Activated effector memory CD4-positive, alpha-beta T cell treated with Interleukin-2 at 50 U/mL for 16 hours (primary cell): ENCODE data around the gene KRT6C.
"Not testable (repeated sequence)": the region's sequence is repeated elsewhere in the genome, so short reads cannot be mapped to it uniquely, and the experiment has no call there.

ENCODE experiments used
- DNase-seq: peaks from one replicate; pipeline ENCODE4 v3.0.0-alpha.2; 2020

KRT6C gene

GRCh38 chr12:52499806-52500560, 26.4 kb upstream of the KRT6C start:
- no peak for DNase-seq

DNA sequence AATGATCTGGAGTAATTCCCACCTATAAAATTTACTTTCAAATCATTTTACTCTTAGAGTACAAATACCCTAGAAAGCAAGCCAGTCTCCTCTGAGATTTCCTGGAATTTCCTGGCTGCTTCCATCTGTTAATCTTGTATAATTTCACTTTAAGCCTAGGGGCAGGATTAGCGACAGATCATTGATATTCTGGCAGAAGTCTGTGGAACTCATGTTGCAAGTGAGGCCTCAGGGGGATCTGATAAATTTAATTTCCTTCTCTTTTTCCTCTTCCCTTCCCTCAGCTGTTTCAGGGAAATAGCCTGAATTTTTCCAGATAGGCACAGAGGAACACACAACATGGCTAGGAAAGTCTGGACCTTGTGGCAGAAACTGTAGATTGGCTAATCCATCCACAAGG, 25.3 kb upstream of the KRT6C start:
- no peak for DNase-seq

- DNase-seq, result no peak
These were observed 24.4 kb upstream of the KRT6C start for GRCh38 chr12:52497975-52498374.

- DNase-seq, result no peak
These were observed 23.0 kb upstream of the KRT6C start for GRCh38 chr12:52496590-52497071.

DNA sequence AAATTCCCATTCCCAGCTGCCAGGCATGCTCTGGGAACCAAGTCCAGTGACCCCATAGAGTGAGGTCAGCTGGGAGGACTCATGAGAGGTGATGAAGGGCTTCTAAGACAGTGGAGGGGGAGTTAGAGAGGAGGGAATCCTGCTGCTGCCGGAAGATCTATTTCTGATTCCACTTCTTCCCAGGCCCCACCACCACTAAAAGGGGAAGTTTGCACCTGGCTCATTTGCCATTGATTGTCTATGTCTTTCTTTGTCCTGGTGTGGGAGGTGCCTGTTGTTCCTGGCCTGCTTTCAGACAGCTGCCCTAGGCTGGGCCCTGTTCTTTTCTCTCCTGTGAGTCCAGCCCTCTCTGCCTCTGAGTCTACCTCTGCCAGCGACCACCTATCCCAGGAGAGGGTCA, 22.4 kb upstream of the KRT6C start:
- DNase-seq, result no peak

DNA sequence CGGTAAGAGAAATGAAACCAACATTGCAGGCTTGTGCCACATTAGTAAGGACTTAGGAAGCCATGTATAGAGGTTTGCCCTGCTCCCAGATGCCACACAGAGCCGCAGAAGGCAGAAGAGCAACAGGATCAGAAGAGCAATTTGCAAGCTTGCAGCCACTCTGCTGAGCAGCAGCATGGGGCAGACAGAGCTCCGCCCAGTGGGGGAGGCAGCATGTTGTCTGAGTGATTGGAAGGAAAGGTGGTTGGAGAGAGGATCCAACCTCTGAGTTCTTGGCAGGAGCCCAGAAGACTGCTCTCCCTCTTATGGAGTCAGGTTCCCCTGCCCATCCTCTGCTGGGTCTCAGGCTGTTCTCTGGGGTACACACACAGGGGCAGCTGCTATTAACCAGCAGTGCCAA, 21.8 kb upstream of the KRT6C start:
- DNase-seq, result no peak

- DNase-seq, result no peak
These were observed 20.9 kb upstream of the KRT6C start for GRCh38 chr12:52494518-52494917.

DNA sequence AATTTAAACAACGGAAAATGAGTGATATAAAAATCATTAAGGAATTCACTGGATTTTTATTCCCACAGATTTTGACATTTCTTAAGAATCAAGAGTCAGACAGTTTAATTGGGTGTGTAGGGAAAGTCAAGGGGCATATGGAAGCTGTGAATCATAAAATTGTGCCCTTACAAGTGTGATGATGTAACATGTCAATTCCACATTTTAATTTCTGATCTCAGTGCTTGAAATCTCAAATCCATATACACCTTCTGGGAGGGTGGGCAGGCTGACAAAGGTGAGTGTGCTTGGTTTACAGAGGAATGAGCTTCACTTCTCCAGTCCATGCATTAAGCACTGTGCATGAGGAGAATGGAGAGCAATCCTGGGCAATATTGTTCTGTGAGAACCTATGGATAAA, 20.5 kb upstream of the KRT6C start:
- DNase-seq, result no peak

- DNase-seq, result no peak
These were observed 19.6 kb upstream of the KRT6C start, which contains the start of gene KRT6A for GRCh38 chr12:52493172-52493571. KRT6A (minus strand) TSS chr12:52493257; CDS start chr12:52493188, 69 bp downstream.

GRCh38 chr12:52492405-52492804, 18.8 kb upstream of the KRT6C start:
- DNase-seq, result not testable (repeated sequence)

- not testable (repeated sequence) for DNase-seq
These were observed 17.9 kb upstream of the KRT6C start for GRCh38 chr12:52491495-52491894.

DNA sequence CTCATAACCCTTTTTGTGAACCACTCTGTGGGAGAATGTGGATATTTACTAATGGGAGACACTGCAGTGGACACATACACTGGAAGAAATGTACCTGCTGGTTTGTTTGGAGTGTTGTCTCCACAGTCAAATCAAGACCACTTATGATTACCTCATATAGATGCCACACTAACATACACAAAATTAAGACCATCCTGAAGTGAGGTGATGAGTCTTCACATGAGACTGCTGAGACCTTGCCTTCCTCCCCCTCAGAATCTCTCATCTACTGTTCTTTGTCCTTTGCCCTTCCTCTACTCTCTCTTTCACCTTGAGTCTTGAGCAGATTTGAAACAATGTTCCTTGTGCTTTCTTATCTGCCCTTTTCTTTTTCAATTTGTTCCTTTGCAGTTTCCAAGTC, 15.1 kb upstream of the KRT6C start:
- no peak for DNase-seq

- not testable (repeated sequence) for DNase-seq
These were observed 14.3 kb upstream of the KRT6C start for GRCh38 chr12:52487744-52488443.

DNA sequence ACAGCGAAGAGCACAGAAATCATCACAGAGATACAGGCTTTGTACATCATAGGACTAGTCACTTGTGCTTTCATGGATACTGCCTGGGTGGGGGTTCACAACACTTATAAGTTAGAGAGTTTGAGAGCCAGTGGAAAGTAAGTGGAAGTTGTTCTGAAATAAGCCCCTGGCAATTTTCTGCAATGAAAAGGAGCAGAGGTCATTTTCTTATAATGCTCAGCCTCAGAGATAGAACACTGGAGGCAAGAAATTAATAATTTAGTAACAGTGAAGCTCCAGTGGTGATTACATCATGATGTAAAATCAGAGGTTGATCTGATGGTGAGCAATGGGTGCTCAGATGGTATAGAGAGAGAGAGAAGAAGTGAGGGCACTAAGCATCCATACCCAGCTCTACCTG, 13.6 kb upstream of the KRT6C start:
- no peak for DNase-seq

GRCh38 chr12:52486166-52487105, 12.8 kb upstream of the KRT6C start:
- DNase-seq, result no peak

- DNase-seq, result no peak
These were observed 6.5 kb upstream of the KRT6C start for GRCh38 chr12:52480073-52480472.

DNA sequence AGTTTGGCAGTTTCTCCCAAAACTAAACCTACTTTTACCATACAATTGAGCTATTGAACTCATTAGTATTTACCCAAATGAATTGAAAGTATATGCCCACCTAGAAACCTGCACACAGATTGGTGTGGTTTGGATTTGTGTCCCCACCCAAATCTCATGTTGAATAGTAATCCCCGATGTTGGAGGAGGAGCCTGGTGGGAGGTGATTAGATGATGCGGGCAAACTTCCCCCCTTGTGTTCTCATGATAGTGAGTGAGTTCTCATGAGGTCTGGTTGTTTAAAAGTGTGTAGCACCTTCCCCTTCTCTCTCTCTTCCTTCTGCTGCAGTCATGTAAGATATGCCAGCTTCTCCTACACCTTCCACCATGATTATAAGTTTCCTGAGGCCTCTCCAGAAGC, 4.0 kb upstream of the KRT6C start:
- DNase-seq, result no peak

DNA sequence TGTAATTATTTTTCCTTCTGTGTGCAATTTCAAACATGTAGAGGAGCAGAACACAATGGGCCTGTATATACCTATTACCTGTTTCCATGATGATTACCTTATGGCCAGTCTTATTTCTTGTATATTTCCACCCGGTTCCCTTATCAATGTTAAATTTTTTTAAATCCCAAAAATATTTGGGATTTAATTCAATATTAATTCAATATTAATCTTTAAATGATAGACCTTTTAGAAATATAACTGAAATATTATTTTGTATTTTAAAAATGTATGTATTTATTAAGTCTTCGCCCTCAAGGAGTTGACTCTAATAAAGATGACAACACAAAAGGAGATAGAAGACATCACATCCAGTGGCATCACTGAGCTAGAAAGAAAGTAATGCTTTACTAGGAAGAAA, 607 bp upstream of the KRT6C start:
- no peak for DNase-seq

DNA sequence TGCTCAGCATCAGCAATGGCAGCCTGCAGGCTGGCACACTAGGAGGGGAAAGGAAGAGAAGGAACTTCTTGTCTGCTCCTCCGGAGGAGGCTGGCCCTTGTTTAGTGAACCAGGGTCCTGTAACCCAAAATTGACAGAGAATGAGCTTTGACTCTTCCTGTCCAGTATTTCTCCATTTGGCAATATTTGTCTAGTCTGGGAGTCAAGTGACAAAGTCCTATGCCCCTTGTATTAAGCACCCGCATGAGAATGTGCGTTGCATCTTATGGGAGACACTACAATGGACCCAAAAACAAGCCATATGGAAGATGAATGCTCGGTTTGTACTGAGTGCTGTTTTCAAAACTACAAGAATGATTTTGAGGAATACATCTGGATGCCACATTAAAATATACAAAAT, 3.8 kb downstream of the KRT6C start:
- no peak for DNase-seq

DNA sequence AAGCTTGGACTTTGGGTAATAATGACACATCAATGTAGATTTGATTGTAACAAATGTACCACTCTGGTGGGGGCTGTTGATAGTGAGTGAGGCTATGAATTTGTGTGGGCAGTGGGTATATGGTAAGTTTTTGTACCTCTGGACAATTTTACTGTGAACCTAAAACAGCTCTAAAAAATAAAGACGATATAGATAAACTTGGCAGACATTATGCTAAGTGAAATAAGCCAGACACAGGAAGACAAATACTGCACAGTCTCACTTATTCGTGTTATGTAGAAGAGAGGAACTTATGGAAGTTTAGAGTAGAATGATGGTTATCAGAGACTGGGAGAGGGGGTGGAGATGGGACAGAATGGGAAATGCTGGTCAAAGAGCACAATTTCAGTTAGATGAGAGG, 8.7 kb downstream of the KRT6C start:
- DNase-seq, result no peak

DNA sequence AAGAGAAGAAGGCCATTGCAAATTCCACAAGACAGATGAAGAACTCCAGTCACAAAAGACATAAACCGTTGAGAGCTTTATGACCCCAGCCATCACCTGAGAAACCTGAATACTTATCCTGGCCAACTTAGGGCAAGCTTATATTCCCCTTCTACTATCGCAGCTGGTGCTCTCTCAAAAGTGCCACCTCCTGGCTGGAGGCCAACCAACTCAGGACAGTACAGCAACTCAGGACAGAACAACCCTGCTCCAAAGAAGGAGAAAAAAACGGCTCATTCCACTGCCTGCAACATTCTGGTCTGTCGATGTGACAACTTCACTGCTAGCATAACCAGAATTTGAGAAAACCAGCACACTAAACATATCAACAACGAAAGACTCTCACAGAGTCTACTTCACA, 11.9 kb downstream of the KRT6C start:
- DNase-seq, result no peak

GRCh38 chr12:52458861-52459260, 14.7 kb downstream of the KRT6C start:
- DNase-seq, result no peak

DNA sequence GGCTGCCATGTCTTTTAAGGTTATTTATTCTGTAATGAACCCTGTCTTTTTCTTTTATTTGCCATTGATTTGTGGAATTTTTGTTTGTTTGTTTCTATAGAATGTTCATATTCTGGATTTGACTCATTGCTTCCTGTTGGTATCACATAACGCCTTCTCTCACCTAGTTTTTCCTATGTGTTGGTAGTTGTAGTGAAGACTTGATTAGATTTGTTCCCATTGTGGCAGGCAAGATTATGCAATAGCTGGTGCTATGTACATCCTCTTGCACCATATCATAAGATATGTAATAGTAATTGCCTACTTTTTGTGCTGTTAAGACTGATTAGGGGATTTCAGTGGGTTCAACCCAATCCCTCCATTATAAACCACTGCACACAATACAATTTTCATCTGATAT, 17.8 kb downstream of the KRT6C start:
- no peak for DNase-seq
